Panc1 (cell line): ENCODE results near the gene CSK.

ENCODE experiments used
- CTCF ChIP-seq: fragments of 450-650 bp; IDR thresholded peaks from 2 replicates; pipeline ENCODE4 v1.5.1; 2017; ENCODE audit warnings: mild to moderate bottlenecking
- REST ChIP-seq, 2 experiments: IDR thresholded peaks; 2 replicates each; pipeline ENCODE4 v1.6.1; 2011 to 2012; ENCODE audit warnings: low read depth in 2 of 2, control low read depth in 1 of 2, low read length in 1 of 2, mild to moderate bottlenecking in 1 of 2, moderate library complexity in 1 of 2; ENCODE audit not compliant: insufficient read depth in 1 of 2

DNA sequence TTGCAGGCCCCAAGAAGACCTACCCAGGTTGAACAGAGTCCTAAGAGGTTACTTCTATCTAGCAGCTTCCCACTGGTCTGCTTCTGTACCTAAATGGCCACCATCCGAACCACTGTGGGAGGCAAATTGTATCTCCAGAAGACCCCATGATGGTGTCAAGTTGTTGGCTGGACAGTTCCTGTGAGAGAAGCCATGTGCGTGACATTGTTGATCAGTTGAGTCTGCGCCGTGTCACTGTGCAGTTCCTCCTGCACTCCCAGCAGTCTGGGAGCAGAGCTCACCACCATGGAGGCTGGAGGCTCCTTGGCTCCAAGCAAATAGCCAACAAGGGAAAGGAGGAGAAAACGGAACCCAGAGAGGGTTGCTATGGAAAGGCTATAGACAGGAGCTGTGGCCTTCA is 49.0 kb upstream of the CSK start:
- no peak for TF ChIP-seq CTCF
- TF ChIP-seq REST (IDR thresholded peaks at IDR 0.05; ENCODE audit: insufficient read depth in 1 of 2, low read depth in 2 of 2, low read length in 1 of 2) = no peak
